ENCODE measurements around the gene BOLA3. TPM values are rescaled to one million over a fixed set of nuclear protein-coding genes. Genes with fewer than 3 reads are reported as not detected.

Gene BOLA3, protein sequence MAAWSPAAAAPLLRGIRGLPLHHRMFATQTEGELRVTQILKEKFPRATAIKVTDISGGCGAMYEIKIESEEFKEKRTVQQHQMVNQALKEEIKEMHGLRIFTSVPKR
- total RNA-seq = 43.2 and 55.9 TPM in 2 replicates

DNA sequence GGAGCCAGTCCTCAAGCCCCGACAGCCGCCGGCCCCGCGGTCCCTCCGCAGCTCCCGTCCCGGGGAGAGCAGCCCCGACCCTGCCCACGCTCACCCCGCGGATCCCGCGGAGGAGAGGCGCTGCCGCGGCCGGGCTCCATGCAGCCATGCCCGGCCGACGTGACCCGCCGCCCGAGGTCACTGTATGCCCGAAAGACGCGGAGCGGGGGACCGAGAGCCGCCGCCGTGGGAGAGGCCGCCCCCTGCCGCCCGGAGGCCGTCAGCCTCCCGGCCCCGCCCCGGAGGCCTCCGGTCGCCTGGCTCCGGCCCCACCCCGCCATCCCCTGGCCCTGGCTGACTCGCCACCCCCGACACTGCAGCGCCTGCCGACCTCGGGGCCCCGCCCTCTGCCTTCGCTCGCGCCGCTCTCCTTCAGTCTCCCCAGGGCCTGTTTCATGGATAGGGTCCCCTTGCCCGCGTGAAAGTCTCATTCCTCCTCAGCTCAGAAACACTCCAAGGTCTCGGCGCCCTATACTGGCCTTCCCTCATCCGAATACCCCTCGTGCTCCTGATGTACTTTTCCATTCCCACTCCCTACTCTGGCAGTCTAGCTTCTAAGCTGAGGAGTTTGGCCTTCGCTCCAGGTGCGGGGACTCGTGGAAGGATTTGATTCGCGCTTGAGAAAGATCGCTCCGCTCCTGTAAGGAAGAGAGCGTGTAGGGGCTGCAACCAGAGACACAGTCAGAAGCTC, at the start of gene BOLA3:
TSS of gene BOLA3 (minus strand) at position 186 of the 730 bp plus-strand sequence. CDS start at position 148, 38 bp downstream.

DNA sequence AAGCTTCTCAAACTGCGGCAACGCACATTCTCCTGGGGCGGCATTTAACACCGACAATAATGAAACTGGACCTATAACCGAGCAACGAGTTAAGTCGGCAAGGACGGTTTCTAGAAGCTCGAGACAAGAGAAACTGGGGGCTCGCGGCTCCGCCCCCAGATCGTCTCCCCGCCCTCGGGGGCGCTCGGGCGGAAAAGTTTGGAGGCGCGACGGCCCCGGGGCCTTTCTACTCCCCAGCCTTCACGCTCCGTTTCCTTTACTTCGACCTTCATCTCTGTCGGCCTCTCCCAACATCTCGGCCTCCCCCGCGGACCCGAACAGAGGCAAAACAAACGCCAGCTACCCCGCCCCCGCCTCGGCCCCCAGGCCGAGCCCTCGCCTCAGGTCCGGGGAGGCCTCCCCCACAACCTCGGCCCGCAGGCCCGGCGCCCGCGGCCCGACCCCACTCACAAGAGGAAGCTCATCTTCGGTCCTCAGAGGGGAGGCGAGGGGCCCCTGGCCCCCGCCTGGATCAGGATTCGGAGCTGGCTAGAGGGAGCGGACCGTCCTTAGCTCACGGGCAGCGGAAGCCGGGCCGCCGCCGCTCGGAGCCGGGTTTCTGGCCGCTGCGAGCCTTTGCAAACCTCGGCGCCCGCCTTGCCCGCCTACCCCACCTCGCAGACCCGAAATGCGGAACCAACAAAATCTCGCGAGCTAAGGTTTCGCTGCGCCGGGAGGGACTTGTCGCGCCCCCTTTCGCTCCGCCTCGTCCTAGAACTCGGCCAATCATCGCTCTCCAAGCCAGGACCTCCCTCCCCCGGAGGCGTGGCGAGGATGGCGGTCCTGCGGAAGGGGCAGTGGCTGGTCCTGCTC, 30.7 kb upstream of the BOLA3 start, which contains the start of gene MOB1A:
TSS of gene MOB1A (minus strand) at position 669 of the 852 bp plus-strand sequence. CDS start at position 464, 205 bp downstream.

Other genes with a start within 250 kb of the BOLA3 start
- 48.2 and 62.7 TPM in 2 replicates for gene DGUOK, start 221.0 kb downstream of the BOLA3 start, total RNA-seq
- gene TET3, start 163.0 kb downstream of the BOLA3 start, total RNA-seq = 3.2 and 3.5 TPM in 2 replicates
- 99.7 and 136 TPM in 2 replicates for gene MOB1A, start 31.0 kb upstream of the BOLA3 start, total RNA-seq
- gene MTHFD2, start 50.7 kb upstream of the BOLA3 start, total RNA-seq = 111 and 194 TPM in 2 replicates
- gene SLC4A5, start 195.5 kb upstream of the BOLA3 start, total RNA-seq = 0.30 and 0.32 TPM in 2 replicates
- 113 and 127 TPM in 2 replicates for gene DCTN1, start 232.4 kb upstream of the BOLA3 start, total RNA-seq